Sciatic nerve (tissue), 2 donors: ENCODE measurements around the gene STARD7. TPM values are rescaled to one million over a fixed set of nuclear protein-coding genes. Genes with fewer than 3 reads are reported as not detected.
"Not testable (repeated sequence)": the region's sequence is repeated elsewhere in the genome, so short reads cannot be mapped to it uniquely, and the experiment has no call there.

Source experiments
- ATAC-seq: fragments of 200-7000 bp; cut with Tn5 transposase; one replicate; pipeline ENCODE4 v1.9.1; 2020; ENCODE audit warnings: mild to moderate bottlenecking, moderate library complexity
- DNase-seq: peaks from one replicate; pipeline ENCODE4 v3.0.0-alpha.2; 2020; ENCODE audit warnings: low spot score
- intact Hi-C: fragments of 100-400 bp; cut with DNase I; formaldehyde crosslinking; loops from one replicate; pipeline ENCODE4 v1.14.2; 2022
- total RNA-seq: library from RNA; stranded (reverse); fragmentation: NEBNext Ultra II Directional; extraction: Animal tissue kit (Norgen Biotek cat#: 25700); gene quantifications from one replicate; pipeline ENCODE4 v1.2.1, GENCODE V29; 2021
- donor health status: DM: no; HTN: no; CAD: no.
- donor health status: DM: no; HTN: no; CAD: no.

Gene STARD7
- total RNA-seq, 1 donor from 2014 or later = 72.5 TPM

DNA sequence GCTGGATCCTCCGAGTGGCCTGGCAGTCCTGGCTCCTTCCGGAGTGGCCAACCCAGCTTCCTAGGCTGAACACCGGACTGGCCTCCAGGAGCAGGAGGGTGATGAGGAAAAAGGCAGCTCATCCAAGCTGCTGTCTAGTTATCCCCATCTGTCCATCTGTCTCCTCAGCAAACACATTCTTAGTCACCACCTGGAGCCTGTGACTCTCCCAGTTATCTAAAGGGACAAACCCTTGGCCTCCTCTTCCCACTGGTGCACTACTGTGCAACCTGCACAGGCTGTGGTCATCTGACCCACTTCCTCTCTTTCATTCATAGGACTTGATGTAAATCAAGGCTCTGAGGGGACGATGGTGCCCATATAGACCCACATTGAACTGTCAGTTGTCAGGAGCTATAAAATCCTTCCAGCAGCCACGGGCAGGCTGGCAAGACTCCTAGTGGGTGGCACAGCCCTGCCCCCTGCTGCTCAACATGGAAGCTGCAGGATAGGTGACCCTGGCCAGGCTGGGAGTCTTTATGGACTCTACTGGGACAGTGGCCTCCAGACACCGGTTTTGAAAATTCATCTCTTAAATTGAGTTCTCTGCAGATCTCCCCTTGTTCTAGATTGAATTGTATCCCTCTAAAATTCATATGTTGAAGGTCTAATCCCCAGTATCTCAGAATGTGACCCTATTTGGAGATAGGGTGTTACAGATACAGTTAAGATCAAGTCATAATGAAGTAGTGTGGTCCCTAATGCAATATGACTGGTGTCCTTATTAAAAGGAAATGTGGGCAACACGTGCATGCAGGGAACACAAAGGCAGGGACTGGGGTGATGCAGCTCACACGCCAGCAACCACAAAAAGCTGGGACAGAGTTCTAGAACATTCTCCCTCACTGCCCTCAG lies 34.1 kb downstream of the STARD7 start:
- intact Hi-C loops = loop anchor here (5.0 kb wide), 1 partner anchor 37 kb away; the partner anchor contains the start of gene ASTL
- ATAC-seq (peak; percentile 81), DNase-seq (peak; percentile 80)

DNA sequence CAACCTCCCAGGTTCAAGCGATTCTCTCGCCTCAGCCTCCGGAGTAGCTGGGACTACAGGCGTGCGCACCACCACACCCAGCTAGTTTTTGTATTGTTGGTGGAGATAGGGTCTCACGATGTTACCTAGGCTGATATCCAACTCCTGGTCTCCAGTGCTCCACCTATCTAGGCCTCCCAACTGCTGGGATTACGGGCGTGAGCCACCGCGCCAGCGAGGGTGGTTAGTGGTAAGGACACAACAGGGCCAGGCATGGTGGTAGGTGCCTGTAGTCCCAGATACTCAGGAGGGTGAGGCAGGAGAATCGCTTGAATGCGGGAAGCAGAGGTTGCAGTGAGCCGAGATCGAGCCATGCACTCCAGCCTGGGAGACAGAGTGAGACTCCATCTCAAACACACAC lies 36.8 kb downstream of the STARD7 start:
- intact Hi-C loops = loop anchor here (5.0 kb wide), 1 partner anchor 35 kb away; the partner anchor contains the start of gene ASTL
- DNase-seq (no peak), ATAC-seq (no peak)

DNA sequence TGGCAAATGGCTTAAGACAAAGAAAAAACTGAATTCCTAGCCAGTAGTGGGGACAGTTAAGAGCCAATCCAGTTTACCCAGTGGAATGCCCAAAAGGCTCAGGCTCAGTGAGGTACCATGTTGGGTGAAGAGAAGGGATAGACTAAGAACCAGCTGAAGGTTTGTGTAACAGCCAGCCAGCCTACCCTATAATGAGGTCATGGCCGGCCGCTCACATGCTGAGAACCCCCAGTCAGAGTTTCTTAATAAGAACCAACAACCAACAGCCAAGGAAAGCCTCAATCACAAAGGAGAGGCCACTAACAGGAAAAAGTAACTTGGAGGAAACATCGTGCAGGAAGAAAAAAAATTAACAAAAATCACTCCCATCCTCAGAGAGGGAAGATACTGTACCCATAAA lies 38.0 kb downstream of the STARD7 start:
- intact Hi-C loops = loop anchor here (5.0 kb wide), 1 partner anchor 33 kb away; the partner anchor contains the start of gene ASTL
- ATAC-seq = no peak
- DNase-seq = no peak

DNA sequence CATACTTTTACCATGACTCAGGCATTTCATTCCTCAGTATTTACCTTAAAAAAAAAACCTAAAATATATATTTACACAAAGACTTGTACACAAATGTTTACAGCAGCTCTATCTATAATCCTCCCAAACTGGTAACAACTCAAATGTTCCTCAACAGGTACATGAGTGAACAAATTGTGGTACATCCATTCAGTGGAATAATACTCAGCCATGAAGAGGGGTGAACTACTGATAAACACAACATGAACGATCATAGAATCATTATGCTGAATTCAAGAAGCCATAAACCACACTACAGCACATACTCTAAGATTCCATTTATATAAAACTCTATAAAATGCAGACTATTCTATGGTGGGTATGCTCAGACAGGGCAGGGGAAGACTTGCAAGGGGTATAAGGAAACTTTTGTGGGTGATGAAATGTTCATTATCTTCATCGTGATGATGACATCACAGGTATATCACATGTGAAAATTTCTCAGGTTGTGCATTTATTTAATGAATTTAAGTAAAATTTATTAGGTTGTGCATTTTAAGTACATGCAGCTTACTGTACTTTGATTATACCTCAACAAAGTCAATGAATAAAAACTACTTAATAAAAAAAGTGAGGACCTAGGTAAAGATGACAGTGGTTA lies 38.6 kb downstream of the STARD7 start:
- intact Hi-C loops = loop anchor here (5.0 kb wide), 1 partner anchor 33 kb away; the partner anchor contains the start of gene ASTL
- no peak for DNase-seq
- no peak for ATAC-seq

DNA sequence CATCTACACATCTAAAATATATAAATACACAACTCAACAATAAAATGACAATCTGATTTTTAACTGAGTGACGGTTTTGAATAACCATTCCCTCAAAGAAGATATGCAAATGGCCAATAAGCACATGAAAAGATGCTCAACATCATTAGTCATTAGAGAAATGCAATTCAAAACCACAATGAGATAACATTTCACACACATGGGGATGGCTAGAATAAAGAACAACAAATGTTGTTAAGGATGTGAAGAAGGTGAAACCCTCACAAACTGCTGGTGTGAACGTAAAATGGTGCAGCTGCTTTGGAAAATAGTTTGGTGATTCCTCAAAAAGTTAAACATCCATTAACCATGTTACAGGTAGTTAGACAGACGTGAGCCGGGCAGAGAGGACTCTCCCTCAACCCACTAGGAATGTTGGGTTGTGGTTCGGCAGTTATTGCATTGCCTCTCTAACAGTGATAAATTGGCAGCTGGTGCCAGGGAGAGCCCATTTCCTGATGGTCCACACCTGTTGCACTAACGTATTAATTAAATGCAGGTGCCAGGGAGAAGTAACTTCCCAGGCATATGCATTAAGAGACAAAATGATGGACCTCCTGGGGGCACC lies 41.1 kb downstream of the STARD7 start:
- DNase-seq = no peak
- no peak for ATAC-seq
- intact Hi-C loops = no loop called here

DNA sequence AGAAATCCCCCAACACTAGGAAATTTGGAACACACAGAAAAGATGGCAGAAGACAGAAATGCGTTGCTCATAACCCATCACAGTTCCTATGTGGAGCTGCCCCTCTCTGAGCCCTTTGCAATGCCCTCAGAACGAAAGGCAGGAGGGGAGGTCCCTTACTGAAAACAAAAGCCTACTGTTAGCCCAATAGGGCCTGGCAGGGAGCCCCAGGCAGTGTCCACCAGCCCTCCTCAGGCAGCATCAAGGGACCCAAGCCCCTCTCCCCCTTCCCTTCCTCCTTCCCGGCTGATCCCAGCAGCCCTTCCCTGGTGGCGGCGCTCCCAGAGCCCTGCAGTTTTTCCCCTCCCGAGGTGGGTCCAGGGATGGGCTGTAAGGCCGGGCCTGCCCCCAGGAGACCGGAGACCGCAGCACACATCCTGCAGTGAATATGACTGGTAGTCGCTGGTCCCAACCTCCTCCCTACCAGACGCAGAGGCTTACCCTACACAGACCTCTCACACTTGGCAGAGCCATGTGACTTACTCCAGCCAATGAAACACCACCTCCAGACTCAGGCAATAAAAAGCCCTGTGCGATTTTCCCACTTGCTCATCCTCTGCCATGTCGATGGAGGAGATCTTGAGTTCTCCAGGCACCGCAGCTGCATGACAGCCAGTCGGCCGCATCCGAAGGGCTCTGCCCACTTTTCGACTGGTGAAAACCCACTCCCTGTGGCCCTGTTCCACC lies 44.0 kb downstream of the STARD7 start:
- ATAC-seq (peak; percentile 78), DNase-seq (no peak)
- intact Hi-C loops = no loop called here

DNA sequence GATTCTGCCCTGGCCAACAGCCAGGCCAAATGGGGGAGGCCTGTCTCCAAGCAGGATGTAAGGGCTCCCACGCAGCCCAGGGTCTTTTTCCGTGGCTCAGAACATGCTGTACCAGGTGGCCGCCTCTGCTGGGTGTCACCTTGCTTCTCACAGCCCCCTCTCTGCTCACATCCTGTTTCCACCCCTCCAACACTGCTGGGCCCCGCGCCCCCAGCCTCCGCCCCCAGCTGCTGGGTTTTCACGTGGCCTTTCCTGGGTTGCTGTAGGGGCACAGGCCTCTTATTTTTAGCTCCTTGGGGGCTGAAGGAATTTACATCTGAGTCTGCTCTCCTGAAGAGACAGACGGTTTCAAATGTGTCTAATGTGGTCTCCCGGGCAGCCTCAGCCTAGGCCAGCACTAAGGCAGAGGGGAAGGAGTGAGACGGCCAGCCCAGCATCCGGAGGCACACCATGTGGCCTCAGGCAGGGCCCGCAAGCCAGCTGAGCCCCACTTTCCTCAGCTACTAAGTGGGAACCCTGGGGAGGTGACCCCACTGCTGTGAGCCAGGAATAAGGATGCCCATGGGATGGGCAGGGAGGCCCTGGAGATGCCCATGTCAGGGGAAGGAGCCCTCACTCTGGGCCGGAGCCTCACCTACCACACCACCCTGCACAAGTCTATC lies 44.7 kb downstream of the STARD7 start:
- intact Hi-C loops = no loop called here
- ATAC-seq (peak; percentile 48), DNase-seq (no peak)

DNA sequence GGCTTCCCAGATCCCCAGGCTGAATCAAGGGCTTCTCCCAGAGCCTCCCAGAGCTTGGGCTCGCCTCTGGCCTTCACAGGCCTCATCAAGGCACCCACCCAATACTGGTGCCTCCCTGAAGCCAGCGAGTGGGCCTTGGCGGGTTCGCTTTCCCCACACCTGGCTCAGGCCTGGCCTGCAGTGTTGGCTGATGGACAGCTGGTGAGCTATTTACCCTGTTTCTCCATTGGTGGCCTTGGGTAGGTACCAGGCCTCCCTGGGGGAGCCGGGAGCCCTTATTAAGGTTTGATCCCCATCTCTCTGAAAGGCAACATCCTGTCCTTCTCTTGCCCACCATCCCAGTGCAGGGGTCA lies 45.2 kb downstream of the STARD7 start:
- intact Hi-C loops = no loop called here
- DNase-seq (no peak), ATAC-seq (no peak)

DNA sequence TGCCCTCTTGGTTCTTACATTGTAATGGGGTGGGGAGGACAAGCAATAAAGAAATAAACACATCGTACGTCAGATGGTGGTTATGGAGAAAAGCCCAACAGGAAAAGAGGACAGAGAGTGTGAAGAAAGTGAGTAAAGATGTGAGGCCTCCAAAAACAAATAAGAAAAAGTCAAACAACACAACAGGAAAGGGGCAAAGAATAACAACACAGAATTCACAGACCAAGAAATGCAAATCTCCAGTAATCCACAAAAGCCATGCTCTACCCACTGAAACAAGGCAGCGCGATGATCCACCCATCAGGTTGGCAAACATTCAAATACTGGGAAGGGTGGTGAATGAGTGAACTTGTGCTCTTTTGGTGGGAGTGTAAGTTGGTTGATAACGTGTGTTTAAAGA lies 46.7 kb downstream of the STARD7 start:
- no peak for DNase-seq
- ATAC-seq = no peak
- intact Hi-C loops = no loop called here

DNA sequence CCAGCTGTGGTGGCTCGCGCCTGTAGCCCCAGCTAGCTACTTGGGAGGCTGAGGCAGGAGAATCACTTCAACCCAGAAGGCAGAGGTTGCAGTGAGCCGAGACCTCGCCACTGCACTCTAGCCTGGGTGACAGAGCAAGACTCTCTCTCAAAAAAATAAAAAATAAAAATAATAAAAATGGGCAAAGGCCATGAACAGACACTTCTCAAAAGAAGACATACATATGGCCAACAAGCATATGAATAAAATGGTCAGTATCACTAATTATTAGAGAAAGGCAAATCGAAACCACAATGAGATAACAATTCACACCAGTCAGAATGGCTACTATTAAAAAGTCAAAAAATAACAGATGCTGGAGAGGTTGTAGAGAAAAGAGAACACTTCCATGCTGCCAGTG lies 48.3 kb downstream of the STARD7 start:
- ATAC-seq, DNase-seq, intact Hi-C loops: not testable (repeated sequence)

DNA sequence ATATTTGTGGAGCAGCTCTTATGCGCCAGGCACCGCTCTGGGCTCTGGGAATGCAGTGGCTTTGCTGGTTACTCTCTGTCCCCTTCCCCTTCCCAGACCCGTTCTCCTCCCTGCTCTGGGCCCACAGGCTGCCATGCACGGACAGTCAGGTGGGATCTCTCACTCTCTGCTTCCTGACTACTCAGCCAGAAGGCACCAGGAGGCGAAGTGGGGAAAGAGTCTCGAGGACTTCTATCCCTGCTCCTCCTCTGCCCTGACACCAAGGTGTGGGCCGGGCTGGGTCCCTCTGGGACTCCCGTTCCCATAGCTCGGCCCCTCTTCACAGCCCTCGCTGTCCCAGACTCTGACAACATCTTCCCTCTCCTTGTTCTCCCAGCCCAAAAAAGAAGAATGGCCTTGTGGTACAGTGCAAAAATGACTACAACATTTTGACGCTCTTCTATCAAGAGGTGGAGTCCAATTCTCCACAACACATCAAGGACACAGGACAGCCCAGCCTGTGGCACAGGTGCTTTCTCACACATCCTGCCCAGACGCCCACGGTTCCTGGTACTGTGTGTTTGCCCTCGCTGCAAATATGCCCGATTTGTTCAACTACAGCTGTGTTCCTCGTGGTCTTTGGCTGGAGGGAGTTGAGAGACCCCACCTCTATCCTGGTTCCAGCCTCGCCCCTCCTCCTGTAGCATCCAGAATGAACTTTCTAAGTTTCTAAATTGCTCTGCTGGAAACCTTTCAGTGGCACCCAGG lies 49.4 kb downstream of the STARD7 start:
- intact Hi-C loops = no loop called here
- peak; percentile 36 for DNase-seq

DNA sequence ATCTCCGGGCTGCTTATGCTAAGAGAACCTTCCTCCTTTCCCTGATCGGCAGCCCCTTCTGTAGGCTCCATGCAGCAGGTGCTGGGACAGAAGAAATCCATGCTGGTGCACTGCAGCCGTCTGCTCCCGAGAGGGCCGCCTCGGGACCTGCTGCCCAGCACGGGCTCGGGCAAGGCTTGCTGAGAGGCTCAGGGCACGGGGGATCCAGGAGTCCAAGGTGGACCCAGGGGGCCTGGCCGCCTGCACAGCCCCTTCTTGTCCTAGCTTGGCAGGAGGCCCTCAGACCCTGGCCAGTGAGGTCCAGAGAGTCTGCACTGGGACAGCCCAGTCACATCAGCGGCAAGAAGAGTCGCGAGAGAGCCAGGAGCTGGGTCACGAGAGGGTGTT lies 50.1 kb downstream of the STARD7 start:
- ATAC-seq = no peak
- DNase-seq = peak; percentile 40
- intact Hi-C loops = no loop called here

More for the DNA sequence above, 49.4 kb downstream of the STARD7 start:
- no peak for ATAC-seq

DNA sequence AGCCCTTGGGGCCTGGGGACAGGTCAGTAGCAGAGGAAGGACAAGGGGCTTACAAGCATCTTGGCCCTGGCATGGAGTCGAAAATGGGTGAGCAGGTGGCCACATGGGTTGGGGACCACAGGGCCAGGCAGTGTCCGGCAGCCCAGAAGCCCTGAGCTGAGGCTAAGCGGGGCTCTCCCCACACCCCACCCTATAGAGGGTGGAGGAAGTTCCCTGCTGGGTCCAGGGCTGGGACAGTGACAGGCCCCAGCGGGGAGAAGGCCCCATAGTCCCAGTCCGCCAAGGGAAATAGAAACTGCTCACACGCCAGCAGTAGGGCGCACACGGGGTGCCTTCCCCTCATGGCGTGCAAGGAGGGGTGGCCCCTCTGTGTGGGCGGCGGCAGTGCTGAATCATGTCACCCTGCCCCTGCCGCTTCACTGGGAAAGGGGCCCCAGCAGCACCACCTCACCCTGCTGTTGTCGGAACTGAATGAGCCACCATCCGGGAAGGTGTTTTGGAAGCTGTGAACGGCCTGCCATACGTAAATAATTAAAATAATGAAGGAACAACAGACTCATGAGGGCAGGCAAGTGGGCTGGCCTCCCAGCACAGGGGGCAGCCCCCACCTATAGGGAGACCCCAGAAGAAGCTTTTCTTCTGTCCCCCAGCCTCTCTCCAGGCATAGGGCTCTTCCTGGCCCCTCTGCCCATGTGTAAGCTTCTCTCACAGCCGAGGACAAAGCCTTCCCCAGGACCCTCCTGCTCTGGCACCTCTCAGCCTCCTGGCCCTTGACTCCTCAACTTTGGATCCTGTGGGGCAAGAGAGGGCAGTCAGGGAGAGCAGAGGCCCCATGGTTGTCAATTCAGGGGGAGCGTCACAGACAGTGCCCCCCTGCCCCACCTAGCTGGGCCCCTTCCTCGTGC lies 50.7 kb downstream of the STARD7 start:
- ATAC-seq (peak; percentile 37), DNase-seq (peak; percentile 52)
- intact Hi-C loops = no loop called here

DNA sequence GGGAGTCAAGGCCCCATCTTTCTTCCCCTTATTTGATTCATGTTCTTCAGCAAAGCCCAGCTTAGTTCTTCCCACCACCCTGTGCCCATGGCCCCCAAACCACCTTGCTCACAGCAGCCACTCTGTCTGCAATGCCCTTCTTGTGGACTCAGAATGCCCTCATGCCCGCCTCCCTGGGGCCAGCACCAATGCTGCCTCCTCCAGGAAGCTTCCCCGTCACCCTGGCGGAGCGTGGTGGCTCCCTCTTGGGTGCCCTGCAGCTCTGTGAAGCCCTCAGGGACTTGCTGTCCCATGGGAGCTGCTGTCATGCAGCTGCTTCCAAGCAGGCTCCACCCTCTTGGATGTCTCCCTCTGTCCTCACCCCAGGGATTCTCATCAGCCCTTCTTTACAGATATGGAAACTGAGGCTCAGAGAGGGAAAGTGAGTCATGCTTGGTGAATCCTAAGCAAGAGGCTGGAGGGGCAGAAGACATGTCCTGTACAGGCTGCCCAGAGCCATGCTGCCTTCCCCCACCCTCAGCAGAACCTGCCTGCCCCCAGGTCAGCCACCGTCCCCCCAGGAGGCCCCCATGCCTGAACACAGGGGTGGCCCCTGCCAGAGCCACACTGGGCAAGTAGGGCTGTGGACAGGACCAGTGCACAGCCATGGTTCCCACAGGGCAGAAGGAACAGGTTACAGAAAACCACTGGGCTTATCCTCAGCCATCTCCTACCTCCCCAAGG lies 51.5 kb downstream of the STARD7 start:
- DNase-seq = peak; percentile 48
- ATAC-seq = no peak
- intact Hi-C loops = no loop called here

DNA sequence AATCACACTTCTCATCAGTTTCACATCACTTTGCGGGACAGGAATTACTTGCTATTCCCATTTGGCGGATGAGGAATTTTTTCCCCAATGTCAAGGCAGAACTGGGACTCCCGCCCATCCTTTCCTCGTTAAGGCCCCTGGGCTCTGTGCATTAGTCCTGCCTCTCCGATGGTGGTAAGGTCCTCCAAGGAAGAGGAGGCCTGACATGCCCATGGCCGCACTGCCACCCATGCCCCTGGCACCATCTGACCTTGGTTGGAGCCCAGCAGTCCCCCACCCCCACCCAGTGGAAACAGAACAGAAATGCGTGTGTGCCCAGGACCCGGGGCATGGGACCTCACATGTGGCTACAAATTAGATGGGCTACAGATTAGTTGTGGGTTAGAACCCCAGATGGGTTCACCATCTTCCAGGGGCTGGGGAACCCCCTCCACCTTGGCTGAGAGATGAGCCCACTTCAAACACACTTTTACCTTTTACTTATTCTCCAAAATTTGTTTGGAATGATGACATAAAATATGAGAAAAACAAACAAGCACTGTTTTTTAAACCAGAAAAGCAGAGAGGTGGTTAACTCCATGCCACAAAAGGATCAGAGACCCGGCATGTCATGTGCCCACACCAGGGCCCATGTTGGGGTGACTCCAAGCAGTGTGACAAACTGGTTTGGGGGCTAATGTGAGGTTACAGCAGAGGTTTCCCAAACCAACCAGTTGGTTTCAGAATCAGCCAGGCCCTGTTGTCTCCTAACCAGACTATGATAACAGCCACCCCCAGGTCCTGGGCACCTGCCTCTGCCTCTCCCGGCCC lies 52.4 kb downstream of the STARD7 start:
- DNase-seq = peak; percentile 30
- intact Hi-C loops = no loop called here
- ATAC-seq = no peak
